Measurements from ENCODE around the gene TSNAX.

Gene TSNAX

DNA sequence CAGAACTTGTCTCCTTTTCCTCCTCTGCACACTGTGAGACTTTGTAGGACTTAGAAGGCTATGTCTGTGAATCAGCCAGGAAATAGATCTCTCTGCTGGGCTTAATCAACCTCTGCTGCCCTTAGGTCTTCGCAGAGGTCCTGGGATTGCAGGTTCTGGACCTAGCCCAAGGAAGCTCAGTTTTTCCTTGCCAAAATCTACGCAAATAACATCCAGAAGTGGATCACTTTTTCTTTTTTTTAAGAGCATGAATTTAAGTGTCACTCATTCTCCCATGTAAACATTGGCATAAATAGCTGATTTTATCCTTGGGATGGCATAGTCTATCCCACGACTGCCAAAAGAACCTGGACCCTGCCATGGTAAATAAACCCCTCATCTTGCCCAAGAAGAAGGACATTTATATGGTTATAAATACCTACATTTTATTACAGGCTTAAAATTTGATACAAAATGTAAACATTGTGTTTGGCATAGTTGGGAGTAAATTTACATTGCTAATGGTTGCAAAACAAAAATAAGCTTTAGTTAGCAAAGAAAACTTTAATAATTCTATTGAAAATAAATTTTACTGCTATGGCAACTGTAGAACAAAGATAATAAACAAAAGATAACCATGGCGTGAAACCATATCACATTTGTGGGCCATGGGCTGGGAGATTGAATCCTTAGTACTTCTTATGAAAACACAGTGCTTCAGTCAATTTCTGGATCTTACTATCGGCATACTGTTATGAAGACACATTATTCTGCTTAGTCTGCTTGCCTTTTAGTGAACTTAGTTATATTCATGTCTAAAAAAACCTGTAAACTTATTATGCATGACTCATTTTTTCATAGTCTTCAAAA lies 73.6 kb downstream of the TSNAX start:
- no peak for DNase-seq (ENCODE audit: low read depth)

GRCh38 chr1:231602673-231602984 lies 74.2 kb downstream of the TSNAX start:
- DNase-seq (ENCODE audit: low read depth): no peak

DNA sequence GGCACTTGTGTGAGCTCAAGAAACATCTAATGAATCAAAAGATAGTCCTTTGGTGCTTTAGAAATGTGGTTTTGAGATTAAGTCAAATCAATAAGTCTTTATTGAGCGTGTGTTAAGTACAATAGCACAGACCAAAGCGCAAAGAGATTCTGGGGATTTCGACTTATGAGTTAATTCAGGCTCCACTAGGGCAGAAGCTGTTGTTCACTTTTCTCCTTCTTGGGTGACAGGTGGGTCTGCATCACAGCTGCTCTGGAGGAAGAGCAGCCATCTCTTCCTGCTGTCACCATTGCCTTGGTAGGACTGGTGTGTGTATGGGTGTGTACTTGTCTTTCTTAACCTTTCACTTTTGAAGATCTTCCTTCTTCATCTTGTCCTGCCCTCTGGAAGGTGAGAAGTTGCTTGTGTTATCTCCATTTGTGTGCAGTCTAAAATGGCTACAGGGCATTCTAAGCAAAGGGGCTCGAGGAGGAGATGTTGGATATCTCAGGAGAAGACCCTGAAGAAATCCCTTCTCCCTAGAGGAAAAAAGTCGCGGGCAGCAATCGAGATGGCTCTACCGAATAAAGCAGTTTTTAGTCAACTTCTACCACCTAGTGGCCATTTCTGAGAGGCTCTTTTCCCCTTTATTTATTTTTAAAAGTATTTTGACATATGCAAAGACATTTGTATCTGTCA lies 75.3 kb downstream of the TSNAX start:
- no peak for DNase-seq (ENCODE audit: low read depth)

GRCh38 chr1:231604276-231604621 lies 75.8 kb downstream of the TSNAX start:
- DNase-seq (ENCODE audit: low read depth): no peak

DNA sequence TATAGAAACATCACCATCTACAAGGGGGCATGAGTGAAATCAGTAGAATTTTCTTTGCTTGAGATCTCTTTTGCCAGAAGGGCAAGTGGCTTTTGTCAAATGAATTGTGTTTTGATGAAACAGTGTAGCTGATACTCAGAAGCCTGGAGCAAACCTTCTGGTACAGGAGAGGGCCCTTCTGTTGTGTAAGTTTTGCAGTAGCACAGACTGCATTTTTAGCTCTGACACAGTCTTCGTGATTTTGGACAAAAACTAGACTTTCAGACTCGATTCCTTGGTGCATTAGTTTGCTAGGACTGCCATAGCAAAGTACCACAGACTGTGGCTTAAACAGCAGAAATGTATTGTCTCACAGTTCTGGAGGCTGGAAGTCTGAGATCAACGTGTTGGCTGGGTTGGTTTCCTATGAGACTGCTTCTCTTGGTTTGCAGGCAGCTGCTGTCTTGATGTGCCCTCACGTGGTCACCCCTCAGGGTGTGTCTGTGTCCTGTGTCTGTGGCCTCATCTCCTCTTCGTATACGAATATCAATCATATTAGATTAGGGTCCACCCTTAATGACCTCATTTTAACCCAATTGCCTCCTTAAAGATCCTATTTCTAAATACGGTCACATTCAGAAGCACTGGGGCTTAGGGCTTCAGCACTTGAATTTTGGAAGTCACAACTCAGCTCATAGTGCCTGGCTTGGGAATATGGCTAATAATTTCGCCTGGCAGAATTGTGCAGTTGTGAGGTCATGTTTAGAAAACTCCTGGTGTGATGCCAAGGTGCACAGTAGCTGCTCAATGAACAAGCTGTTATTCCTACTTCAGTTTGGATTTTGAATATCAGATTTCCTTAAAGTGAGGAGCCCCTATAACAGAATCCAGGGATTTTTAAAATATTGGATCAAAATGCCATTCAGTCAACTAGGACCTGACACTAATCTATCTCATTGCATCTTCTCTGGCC lies 77.0 kb downstream of the TSNAX start:
- DNase-seq (ENCODE audit: low read depth): no peak

DNA sequence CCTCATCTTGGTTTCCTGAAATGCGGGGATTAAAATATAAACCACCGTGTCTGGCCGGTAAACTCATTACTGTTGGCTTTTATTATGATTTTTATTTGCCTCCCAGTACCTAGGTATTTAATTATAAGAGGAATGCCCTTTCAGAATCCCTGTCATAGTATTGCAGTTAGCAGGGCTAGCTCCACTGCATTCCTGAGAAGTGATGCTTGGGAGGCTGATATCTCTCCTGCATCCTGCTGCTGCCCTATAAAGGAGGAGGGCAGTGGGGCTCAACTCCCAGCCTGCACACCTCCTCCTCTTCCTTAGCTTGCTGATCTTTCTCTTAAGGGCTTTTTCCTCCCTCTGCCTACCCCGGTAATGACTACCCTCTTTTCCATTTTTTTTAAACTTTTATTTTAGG lies 78.2 kb downstream of the TSNAX start:
- DNase-seq (ENCODE audit: low read depth): no peak

GRCh38 chr1:231610388-231610787 lies 81.9 kb downstream of the TSNAX start:
- no peak for DNase-seq (ENCODE audit: low read depth)

- DNase-seq (ENCODE audit: low read depth): no peak
Observed at GRCh38 chr1:231611111-231611510, 82.6 kb downstream of the TSNAX start.

DNA sequence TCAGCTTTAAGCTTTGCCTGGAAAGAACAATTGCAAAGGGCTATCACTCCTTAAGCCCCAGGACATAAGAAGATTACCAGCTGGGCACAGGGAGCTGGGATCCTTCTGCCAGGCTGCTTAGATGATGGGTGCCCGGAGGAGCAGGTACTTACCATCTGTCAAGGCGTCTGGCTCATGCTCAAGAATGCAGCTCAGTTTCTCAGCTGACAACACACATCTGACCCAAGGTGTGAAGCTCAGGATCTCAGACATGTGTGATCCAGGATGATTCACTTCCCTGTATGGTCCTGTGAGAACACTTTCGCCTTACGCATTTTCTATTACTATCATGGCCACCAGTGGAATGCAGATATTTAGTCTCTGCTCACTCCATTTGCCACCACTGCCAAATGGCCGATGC lies 83.4 kb downstream of the TSNAX start:
- no peak for DNase-seq (ENCODE audit: low read depth)

- no peak for DNase-seq (ENCODE audit: low read depth)
Observed at GRCh38 chr1:231612393-231613089, 84.1 kb downstream of the TSNAX start.

DNA sequence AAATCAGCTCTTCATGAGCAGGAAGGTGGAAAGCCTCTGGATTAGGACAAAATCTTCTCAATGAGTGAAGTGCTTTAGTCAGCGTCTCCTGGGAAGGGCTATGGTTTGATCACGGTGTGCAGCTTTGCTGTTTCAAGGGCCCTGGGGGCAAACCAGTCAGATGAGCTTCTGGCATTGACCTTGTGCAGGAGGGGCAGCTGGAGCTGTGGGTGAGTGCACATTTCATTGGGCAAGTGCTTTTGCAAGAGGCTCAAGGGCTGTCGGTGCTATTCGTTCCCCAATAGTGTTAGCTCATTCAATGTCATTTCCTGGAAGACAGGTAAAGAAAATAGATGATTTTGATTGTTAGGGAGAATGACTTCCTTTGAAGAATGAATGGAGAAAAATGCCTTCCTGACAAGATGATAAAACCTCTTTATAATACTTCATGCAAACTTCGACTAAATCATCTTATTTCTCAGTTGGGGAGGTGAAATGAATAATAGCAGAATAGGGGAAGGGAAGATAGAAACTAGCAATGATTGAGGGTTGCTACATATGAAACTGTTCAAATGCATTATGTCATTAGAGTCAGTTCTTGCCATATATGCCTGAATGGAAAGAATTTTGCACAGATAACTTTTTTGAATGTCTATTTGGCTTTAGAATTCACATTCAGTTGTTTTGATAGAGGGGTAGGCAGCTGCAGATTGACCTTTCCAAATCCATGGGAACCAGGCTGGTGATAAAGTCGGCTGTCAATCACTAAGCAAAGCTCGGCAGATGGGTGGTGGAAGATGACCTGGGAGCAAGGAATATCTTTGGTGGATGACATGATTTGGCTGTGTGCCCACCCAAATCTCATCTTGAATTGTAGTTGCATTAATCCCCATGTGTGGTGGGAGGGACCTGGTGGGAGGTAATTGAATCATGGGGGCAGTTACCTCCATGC lies 85.2 kb downstream of the TSNAX start:
- DNase-seq (ENCODE audit: low read depth): no peak

All from stimulated activated CD8-positive, alpha-beta memory T cell treated with anti-CD3 and anti-CD28 coated beads, Interleukin-15, amount 100 ng/mL, for 1 hour (primary cell).